Inflammatory macrophage treated with lipopolysaccharide for 1 hour (primary cell): Measurements from ENCODE around the gene NFIA.
"Not testable (repeated sequence)": the region's sequence is repeated elsewhere in the genome, so short reads cannot be mapped to it uniquely, and the experiment has no call there.

Source experiments
- DNase-seq, 2 donors: peaks; one replicate each; pipeline ENCODE4 v3.0.0-alpha.2; 2020 to 2022

Gene NFIA

DNA sequence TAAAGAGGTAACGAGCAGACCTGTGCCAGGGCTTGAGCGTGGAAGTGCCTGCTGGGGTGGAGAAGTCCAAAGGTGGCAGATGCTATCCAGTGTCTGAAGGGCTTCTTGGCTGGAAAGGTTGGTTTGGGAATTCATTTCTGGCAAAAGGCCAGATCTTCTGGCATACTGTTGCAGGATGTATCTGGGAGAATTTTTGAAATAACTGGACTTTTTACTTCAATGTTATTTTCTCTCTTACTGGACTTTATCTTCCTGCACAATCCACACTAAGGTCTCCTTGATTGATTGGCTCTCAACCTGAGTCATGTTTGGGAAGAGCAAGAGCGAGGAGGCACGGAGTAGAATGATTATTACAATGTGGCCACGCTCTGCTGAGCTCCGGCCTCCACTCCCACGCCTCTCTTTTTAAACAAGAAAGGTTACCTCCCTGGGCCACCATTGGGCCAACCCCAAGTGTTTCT lies 364.2 kb downstream of the NFIA start:
- DNase-seq, result no peak

DNA sequence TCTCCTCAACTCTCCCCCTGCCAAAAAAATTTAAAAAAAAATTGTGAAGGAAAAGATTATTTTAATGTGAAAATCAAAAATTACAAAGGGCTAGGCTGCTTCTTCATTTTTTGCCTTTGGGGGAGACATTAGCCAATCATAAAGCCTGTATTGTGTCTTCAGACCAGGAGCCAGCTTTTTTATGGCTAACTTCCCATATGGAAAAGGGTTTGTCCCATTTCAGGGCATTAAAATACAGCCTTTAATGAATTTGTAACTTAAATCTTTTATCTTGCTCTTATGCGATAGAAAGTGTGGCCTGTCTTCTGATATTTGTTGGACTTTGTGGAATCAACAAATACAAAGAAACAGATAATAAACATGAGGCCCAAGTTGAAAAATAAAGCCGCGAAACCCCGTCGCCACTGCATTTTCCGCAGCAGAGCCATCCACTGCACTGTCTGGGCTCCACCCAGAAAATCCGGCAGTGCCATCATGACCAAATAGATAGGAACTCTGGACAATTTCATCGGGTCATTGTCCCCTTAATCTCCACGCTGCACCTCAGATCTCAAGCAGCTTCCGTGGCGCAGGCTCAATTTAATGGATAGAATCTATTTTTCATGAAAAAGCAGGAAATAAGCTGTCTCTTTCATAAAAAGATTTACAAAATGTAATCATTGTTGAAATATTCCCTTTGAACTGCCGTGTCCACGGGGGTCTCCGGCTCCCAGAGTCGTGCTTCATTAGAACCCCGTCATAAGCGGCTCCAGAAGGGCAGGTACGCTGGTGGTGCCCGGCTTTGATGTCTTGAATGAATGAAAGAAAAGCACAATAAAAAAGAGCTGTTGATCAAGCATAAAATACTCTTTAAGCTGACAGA lies 365.0 kb downstream of the NFIA start:
- DNase-seq, result no peak

DNA sequence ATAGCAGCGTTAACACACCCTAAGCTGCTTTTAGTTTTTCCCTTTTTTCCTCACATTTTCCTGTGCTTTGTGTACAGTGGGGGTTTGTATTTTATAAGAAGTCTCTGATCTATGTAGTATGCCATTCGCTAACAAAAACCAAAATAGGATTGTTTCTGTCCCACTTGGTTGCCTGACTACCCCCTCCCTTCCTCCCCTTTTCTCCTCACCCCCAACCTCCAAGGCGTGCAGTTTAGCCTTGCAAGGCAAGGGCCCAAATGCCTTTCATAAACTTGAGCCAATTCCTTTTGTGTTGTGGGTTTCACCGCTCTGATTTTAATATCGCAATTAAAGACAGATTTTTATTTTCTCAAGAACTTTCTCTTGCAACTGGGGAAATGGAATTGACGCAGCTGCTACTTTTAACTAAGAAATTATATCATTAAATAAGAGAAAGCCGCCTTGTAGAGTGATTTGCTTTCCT lies 365.6 kb downstream of the NFIA start:
- no peak for DNase-seq

DNA sequence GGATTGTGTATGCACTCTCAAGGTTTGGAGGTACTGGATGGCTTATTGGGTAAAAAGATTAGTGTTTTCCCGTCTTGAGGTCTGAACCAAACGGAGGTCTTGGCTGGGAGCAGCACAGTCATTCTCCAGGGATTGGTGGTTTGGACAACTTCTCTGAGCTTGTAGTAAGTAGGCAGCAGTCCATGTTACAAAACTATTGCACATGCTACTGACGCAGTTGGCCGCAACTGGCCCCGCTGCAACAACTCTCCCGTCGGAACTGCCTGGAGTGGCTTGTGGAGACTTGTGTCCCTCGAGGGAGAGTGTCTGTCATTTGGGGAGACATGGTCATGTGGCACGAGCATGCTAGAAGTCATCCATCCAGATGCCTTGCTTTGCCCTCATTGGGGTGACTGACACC lies 366.6 kb downstream of the NFIA start:
- no peak for DNase-seq

DNA sequence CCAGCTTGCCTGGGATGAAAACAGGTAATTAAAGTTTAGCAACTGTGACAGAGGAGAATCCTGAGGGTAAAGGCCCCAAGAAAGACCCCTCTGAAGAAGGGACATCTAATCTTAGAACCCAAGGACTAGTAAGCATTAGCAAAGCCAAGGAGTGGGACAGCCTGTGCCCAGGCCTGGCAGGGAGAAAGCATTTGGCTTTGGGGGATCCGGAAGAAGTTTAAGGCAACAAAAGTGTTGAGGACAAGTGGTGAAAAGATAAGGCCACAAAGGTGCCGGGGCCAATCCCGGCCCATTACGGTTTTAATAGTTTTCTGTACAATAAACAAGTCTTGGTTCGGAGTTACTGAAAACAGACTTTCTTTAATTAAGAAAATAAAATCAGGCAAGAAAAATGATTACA lies 367.0 kb downstream of the NFIA start:
- no peak for DNase-seq

DNA sequence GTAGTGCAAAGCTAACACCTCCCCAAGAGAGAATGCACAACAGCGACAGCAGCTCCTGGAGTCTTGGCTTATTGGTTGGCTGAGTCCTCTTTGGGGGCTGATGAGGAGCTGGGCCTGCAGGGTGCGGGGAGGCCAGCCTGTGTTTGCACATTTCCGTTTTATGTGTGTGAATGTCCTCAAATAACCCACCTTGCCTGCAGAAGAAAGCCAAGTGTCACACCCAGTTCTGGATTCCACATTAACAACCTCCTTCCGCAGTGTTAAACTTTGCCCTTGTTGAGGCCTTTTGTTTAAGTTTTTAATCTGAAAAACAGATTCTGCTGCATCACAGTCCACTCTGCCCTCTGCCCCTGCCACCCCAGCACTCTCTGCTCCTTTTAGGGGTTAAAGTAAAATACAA lies 368.1 kb downstream of the NFIA start:
- no peak for DNase-seq

DNA sequence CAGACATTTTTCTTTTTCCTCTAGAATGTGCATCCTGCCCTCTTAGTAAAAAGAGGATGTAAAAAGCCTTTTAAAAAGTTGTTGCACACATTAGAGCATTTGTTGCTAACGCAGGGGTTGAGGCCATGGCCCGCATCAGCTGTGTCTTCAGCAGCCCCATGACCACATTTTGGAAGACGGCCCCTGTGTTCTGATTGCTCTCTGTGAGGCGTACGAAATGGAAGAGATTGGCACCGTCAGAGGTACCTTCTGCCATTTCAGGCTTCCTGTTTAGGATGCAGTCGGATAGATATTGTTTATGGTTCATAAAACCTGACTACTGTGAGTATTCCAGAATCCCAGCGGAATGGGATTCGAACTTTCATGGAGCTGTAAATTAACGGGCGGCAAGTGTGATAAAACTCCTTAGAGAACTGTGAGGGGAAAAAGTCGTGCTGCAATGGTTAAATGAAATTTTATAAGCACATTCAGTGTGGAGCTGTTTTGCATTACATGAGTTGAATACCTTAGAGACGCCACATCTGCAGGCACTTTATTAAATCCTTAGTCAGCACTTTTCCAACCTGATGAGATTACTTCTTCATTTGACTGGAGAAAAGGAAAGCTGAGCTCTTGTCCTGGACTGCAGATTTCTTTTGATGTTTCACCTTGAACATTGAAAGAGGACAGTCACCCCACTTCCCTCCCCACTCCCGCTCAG lies 368.7 kb downstream of the NFIA start:
- peak in 1 of 2 donors; percentile 12 for DNase-seq

DNA sequence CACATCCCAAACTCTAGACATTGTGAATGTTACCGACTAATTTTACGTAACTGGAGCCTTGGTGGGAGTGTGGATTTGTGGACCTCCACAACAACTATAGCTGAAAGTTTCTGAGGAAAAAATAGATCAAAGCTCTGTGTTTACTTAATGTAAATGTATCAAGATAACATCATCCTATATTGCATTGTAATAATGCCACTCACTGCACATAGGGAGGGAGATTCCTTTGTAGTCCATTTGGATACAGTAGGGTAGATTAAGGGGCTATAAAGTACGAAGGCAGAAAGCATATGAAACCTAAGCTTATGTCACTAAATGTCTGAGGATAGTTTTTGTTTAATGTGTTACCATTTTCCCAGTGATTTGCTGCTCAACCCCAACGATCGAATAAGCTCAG lies 369.2 kb downstream of the NFIA start:
- no peak for DNase-seq

DNA sequence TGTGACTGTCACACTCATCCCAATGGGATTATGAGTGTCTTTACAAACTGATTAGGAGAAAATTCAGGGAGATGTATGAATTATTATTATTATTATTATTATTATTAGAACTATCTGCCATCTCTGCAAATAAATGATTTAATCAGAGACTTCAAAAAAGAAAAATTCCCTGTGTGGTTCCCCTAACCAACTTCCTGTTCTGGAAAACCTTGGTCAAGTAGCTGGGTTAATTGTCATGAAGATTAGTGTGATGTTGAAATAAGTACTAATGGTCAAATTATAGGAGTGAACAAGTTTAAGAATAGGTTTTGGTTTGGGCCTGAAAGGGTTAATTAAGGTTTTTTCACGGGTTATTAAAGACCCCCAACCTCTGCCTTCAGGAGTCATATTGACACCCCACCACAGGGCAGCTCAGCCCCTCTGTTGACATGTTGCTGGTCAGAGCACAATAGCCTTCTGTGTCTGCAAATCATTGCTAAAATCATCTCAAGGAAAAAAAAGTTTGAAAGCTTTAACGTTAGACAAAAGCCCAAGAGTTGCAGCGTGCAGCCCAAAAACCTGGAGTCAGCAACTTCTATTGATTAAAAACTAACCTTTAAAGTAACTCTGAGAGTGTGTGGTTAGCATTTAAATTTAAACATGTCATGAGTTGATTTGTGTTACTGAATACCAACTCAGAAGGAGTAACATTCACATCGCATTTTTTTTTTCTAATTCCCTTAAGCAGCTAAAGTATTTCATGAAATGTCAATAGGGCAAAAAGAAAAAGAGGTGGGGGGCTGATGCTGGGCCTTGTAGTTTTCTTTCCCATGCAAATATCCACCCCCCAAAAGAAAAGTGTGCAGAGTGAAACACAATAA lies 370.0 kb downstream of the NFIA start:
- DNase-seq, result peak; percentile 13 to 49

DNA sequence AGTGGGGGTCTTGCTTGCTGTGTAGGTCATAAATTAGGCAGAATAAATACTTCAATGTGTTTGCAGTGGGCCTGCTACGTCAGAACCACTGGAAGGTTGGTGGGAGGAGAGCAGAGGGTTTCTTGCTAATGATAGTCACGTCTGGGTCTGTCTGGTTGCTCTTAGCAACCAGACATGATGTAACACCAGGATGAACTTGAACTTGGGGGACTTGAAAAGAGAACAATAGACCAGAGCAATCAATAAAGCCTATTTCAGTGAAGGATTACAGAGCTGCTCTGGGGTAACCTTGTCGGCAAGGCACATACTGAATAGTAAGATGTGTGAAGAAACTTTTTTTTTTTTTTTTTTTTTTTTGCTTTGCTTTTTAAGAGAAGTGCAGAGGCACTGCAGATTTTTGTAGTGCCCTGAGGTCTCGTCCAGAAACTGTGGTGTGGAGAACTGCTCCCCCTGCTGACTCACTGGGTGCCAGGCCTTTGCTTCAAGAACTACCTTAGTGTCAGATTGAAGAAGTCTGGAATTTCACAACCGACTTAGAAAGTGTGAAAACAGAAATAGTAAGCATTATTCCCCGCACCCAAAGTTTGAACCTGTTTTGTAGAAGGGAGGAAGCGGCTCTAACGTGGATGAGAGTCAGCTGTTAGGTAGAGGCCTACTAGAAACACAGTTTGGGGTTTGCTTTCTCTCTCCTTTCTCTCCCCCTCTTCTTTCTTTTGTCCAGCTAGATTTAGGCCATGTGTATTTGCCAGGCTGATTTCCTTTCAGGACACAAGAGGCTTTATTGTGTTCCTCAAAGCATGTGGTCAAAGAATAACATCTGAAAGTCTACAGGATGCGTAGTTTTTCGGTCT lies 371.0 kb downstream of the NFIA start:
- peak; percentile 85 to 87 for DNase-seq

DNA sequence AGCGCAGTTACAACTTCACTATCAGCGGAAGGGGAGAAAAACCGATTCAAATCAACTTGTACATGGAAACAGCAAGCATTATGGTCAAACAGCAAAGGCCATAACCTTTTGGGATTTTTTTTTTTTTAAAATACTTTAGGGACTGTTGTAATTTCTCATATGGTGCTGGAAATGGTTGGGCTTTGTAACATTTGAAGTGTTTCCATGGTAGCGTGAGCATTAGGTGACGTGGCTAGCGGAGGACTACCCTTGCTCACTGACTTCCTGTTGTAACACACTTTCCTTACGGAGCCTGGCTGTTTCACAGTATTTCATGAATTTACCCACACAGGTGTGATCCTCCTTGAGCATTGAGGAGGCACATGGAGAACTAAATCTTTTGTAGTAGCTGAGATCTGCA lies 373.0 kb downstream of the NFIA start:
- DNase-seq, result no peak

DNA sequence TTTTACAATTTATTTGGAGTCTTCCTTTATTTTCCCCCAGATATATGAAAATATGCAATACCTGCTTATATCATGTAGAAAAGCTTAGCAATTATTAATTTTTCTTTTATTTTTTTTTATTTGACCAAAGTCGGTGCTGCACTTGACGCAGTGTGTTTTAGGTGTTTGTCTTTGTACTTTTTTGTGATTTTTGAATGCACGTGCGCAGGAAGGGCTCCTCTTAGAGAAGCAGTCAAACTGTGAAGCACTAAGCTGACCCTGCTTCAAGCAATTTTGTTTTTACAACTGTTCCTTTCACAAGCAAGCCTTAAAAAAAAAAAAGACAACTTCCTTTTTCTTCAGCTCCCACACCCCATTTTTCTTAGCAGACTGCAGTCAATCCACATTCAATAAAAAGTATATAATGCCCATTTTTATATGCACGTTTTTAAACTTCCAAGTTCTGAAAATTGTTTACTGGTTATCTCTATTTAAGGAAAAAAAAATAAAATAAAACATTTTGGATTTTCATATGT lies 375.2 kb downstream of the NFIA start:
- DNase-seq, result no peak

DNA sequence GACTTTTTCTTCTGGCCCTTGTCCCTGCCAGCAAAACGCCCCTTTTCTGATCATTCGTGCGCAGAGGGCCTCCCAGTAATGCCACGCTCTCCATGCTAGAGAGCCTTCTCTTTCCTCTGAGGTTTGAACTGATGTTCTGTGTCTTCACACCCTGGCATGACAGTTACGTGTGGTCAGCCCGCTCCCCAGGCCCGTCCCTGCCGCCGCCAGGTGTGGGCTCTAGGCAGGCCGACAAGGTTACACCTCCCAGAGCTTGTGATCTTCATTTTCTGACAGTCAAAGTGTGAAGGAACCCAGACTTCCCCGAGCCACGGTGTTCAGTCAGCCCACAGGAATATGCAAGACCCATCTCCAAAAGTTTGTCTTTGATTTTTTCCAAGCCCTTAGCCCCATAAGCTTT lies 377.0 kb downstream of the NFIA start:
- DNase-seq, result no peak

DNA sequence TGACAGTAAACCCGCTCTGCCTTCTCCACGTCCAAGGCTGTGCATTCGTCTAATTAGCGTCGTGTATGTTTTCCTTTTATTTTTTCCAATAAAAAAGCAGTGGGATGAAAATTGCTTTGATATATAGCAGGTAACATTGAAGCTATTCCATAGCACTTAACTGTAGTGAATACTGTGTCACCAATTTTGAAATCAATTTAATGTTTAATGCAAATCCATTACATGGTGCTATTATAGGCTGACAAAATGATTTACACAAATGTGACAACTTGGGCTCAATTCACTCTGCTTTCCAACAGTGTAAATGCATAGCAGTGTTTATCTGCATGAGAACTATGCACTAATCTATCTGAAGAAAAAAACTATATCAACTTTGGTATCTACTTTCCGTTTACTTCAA lies 377.8 kb downstream of the NFIA start:
- DNase-seq, result no peak

DNA sequence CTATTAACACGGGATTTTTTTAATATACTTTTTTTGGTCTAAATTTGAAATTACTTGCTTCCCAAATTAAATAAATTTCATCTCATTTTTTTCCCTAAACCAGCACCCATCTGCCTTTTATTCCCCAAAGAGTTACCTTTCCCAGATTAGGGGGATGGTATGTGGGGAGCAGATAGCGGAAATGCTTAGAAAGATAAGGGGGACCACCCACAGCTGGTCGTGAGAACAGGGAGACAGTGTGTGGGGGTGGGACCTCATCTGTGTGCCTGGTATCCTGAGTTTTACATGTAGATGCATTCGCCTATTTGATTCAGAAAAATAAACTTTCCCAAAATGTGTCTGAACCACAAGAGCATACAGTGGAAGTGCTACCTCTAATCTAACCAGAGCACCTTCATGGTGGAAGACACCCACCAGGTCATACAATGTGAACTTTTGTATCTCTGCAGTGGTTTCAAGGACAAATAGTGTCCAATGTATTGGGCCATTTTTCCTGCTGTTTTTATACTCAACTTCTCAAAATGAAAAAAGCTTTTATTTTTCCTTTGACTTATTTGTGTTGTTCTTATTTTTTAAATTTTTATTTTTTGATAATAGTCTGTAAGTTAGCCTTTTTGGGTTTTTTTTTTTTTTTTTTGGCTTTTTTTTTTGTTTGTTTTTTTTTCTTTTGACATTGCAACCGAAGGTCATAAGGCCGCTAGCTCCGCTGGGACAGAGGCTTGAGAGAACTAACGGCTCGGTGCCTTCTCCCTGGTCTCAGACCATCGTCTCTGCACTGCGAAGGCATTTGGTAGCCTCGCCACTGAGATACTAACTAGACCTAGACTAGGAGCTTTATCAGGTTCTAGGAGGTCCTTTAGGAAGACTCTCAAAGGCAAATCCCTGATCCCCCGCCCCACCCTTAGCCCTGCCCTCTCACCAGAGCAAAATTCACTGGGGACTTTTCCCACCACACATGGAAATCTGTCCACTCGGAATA lies 379.3 kb downstream of the NFIA start:
- no peak for DNase-seq

DNA sequence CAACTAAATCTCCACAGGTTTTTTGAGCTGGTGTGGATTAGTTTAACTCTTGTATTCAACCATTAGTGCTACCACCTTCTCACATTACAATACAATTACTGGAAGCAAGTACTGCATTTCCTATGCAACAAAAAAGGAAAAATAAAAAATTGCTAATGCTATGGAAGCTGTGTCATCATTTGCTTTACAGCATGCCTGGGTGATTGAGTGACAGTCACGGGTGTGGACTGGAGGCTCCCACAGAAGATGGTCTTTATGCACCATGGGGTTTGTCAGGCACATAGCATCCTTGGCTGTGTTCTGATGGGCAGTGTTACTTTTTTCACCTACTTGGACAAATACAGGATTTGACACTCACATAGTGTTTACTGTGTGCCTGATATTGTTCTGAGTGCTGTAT lies 380.3 kb downstream of the NFIA start:
- no peak for DNase-seq

DNA sequence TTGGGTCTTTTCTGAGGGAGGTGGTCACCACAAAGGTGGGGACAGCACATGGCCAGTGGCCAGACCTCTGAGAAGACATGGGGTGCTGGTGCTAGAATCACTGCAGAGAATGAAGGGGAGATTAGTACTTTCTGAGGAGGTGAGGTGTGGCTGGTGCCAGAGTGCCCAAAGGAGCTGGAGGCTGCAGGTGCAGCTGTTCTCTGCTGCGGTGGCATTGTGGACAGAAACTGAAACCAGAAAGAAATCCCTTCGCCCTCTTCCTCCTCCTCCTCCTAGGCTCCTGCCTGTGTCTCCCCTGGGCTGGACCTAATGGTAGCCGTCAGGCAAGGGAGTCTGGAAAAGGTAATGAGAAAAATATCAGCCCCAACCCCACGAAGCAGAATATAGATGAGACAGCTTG lies 380.9 kb downstream of the NFIA start:
- DNase-seq, result no peak

DNA sequence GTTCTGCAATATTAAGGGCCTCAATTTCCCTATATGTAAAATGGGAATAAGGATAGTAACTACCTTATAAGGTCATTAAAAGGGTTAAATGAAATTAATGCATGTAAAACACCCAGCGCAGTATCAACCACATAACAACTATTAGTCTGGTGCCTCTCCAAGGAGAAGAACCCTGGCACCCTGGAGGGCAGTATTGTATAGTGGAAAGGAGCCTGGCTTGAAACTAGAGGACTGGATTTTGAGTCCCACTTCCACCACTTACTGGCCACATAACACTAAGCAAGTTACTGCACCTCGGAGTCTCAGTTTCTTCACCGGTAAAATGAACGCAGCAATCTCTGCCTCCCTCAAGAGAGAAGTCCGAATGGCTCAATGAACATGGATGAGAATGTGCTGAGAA lies 385.5 kb downstream of the NFIA start:
- DNase-seq, result not testable (repeated sequence)

DNA sequence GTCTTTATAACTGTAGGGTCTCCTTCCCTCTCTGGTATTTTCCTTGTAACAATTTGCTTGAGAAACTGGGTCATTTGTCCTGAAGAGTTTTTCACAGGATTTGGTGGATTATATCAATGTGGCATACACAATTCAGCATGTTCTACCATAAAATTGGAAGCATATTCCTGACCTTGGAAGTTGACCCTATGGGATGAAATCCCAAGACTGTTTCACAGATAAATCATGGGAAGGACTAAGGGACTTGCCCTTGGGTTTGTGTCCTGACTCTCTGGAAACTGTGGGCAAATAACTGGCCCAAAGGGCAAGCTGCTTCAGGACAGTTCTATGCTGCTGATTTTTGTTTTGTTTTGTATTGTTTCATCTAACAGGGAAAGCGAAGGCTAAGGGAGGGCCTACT lies 387.0 kb downstream of the NFIA start:
- no peak for DNase-seq

DNA sequence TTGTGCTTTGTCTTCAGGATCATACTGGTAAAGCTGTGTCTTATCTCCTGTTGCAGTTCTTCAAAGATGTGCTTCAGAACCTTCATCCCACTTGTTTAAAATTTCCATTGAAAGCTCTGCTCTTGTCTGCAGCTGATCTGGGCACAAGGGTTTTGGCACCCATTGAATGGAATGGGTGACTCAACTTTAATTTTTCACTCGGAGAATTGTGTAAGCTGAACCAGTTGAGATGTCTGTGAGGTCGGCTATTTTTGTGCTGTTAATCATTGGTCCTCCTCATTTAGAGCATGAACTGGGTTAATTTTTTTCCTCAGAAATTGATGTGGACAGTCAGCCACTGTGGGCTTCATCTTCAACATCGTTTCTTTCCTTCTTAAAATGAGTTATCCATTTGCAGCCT lies 390.5 kb downstream of the NFIA start:
- no peak for DNase-seq
